Globus pallidus (tissue), 1 donor: ENCODE results near the gene TUBAL3.

Experiments used
- DNase-seq: peaks from one replicate; pipeline ENCODE4 v3.0.0-alpha.2; 2015; ENCODE audit warnings: low spot score

The TUBAL3 gene

DNA sequence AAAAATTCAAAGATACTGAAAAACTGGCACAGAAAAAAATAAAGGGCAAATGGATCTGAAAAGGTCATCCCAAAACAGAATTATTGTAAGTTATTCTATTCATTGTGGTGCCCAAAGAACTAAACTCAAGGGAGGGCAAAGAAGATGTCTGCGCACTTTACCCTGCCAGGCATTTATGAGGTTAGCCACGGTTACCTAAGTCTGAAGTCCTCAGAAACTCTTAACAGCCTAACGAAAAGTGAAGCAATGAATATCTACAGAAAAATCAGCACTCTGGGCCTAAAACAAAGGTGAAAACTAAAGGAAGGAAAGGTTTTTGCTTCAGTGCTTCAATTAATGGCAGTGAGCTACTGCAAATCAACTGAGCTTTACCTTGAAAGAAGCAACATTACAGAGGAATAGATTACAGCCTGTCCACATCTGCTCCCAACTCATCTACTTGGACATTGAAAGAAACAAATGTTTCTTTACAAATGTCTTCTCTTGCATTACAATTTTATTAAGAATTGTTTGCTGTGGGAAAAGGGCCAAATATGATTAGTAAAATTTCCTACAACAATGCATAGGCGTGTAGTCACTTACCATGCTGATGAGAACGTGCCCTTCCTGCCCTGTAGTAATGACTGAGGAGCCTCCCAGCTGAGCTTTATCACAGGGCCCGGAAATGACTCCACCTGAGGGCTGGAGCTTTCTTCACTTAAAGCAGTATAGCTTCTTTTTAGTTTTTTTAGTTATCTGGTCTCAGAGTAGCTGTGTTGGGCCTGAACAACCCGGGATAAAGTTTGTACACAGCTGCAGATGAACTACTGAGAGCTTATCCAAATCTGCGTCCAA, at the start of gene TUBAL3:
Gene TUBAL3 (minus strand): TSS at position 621 of the 834 bp plus-strand sequence. CDS start 36 bp downstream, at position 585.
- no peak for DNase-seq

DNA sequence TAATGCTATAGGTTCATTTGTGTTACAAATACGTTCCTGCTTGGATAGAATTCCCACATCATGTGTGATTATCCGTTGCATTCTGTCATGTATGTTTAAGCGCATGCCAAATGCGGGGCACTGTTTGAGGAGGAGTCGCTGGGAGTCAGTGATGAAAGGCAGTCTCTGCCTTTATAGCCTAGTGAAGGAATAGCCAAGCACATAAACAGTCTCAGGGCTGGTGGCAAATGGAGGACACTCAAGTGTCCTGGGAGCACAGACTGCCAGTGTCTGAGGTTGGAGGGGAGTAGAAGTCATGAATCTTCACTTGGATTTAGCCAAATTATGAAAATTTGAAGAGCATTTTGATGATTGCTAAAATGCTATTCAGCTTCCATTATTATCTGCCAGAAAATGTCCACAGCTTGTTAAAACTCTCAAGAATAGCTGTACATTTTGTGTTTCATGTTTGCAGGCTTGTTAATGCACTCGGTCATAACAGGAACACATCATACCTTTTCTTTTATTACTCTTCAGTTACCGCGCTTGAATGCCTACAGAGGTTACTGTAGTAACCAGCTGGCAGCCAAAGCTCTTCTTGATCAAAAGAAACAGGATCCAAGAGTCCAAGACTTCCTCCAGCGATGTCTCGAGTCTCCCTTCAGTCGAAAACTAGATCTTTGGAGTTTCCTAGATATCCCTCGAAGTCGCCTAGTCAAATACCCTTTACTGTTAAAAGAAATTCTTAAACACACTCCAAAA, 49.3 kb upstream of the TUBAL3 start:
- no peak for DNase-seq

DNA sequence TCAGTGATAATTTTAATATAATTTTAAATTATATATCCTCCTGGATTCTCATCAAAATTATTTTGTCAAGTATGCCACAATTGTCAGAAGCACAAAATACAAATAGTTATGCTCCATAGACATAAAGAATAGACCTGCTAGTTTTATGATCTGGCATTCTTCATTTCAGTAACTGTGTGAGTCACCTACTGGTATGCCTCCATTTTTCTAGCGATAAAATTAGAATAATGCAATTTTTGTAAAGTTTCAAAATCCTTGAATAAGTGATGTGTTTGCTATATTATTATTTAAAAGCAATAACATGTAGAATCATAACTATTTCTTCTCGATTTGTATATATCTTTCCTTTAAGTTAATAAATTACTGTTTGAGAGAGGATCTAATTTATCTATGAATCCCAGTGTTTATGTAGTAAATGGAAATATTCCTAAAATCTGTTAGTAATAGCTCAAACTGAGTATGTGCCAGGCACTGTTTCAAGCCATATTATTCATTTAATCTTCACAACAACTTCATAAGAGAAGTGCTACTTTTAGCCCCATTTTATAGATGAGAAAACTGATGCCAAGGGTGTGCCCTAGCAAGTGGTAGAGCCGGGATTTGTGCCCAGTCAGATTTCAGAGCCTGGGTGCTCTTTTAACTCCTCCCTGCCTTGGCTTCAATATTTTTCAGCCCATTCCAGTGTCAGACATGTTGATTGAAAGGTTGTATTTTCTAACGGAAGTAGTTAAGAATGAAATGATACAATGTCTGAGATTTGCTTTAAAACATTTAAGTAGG, 46.2 kb upstream of the TUBAL3 start:
- DNase-seq = no peak

DNA sequence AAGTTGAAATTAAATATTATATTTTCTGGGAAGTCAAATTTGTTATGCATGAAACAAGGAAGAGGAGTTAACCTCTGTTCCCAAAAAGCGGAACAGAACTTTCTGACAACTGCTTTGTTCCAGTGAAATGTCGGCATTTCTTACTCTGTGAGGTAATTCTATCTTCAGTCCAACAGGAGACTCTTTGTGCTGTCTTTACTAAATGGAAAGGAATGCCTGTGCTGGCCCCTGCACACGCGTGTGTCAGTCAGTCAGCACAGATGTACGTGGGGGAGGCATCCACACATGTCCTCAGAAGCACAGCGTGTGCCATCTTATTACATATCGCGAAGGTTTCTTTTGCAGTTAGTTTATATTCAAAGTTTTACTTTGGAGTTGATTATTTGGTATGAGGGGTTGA, 45.2 kb upstream of the TUBAL3 start:
- DNase-seq = no peak

DNA sequence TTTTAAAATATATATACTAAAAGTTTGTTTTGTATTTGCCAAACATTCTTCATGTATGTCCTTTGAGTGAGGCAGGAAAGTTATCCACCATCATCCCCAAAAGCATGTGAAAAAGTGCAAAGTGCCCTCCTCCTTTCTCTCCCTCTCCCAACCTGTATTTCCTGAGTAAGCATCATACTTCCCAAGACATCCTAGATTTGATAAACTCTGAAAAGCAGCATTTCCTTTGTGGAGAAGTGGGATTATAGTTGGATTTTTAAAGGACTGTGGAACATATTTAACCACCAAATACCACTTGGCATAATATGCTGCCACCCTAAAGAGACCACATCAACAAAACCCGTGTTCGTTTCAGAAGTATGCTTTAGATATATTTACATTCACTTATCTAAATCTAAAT, 44.6 kb upstream of the TUBAL3 start:
- no peak for DNase-seq

DNA sequence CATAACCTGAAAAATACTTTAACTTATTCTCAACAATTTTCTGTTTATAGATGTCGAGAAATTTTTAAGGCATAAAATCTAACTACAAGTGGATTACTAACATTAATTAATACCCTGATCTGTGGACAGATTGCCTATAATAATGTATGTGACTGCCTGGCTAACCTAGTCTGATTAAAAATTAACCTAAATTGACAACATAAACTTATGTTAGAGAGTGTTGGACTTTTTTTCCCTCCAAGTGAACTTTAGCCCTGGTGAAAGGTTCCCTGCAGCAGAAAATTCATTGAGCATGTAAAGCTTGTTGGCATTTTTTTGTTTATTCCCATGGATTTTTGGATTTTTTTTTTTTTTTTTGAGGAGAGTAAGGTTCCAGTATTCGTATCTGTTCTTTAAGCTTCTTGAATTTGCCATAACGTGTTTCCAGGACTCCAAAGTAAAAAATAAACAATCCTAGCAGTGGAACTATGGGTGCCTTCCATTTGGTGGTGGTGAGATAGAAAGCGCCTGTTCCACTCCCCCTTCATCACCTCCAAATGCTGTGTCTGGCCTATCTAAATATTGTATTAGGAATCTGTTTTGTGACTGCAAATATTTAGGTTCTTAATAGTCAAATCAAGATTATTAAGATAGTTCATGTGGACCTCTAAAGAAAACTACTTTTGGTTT, 43.8 kb upstream of the TUBAL3 start:
- no peak for DNase-seq

DNA sequence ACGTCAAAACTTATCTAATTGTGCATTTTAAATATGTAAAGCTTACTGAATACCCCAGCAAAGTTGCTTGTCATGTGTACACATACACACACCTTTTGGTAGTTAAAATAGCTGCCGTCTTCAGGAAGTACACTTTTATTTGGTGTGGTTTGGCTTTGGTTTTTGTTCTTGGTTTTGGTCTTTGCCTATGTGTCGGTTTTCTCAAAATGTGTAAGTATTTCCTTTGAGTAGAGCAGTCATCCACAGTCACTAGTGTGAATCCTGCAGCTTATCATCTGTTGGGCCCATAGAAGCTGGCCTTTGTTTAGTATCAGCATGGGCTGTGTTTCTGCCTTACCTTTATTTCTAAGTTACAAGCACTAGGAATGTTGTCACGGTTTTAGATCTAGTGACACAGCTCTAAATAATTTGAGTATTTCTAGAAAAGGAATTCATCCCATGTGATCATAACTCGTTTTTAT, 43.0 kb upstream of the TUBAL3 start:
- no peak for DNase-seq

DNA sequence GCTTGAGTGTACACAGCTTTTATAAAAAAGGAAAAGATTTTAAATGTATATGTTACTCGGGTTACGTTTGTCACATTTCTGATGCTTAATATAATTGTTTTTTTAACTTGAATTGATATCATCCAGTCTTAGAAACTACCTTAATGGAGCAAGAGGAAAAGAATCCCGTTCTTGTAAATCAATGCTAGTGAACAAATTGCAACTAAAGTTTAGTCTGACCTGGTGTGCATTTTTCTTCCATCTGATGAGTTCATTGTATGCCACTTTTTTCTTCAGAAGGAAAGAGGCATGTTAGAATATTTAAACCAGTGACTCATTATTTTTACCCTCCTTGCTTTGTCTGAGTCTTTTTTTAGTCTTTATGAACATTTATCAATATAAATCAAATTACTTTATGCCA, 42.4 kb upstream of the TUBAL3 start:
- DNase-seq = no peak

DNA sequence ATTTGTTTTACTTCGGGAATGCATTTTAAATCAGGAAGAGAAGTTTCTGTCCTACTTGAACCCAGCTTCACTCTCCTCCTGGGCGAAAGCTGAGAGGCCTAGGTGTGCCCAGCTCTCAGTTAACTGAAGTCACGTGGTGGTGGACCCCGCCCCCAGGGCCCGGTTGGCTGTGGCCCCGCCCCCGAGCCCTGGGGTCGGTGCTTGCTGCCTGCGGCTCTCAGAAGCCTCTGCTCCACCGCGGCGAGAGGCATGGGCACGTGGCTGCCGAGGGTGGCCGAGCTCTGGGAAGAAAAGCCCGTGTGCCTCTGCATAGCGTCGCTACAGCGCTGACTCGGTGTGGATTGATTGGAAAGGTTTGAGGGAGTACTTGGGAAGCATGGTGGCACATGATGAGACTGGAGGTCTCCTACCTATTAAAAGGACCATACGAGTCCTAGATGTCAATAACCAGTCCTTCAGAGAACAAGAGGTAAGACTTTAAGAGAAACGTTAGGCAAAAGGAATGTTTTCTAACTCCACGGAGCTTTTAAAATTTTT, 41.8 kb upstream of the TUBAL3 start:
- DNase-seq = peak; percentile 47

DNA sequence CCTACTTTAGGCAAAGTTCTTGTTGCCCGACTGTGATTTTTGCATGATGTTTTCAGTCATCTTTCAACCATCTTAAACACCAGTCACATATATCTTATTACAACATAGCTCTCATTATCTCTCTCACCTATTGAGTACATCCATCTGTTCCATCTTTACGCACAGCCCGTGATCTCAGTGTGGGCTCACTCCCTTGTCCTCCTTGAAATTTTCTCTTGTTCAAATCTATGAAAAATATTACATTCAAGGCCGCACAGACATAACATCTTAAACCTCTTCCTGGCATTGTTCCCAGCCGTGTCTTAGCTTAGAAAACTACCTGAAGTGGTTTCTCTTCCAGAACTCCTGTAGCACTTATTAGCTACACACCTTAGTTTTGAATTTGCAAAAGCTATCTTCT, 40.4 kb upstream of the TUBAL3 start:
- no peak for DNase-seq

DNA sequence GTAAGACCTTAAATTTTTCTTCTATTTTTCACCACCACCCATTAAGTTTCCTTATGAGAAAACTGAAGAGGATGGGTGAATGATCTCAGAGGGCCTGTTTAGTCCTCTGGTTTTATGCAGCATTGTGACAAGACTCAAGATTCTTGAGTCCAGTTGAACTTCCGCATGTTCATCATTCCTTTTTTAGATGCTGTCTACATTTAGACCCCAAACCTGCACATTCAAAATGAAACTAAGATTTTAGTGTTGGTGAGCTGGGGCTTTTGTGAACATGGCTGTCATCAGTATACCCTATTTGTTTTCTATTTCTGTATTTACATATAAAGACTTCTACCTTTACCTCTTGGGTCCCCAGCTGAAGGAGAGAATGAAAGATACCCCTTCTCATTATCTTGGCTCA, 38.8 kb upstream of the TUBAL3 start:
- DNase-seq = no peak

DNA sequence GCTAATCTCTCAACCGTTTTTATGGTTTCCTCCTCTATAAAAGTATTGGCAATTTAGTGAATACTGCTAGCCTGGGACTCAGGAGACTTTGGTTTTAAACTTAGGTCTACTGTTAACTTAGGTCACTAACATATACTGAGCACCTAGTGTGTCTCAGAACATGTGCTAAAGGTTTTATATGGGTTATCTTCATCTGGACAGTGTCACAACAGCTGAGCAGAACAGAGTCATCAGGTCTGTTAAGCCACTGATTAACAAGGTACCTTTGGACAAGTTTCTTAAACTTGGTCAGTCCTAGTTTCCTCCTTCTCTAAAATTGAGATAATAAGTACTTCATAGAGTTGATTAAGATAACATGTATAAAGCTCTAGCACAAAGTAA, 38.4 kb upstream of the TUBAL3 start:
- DNase-seq = no peak

DNA sequence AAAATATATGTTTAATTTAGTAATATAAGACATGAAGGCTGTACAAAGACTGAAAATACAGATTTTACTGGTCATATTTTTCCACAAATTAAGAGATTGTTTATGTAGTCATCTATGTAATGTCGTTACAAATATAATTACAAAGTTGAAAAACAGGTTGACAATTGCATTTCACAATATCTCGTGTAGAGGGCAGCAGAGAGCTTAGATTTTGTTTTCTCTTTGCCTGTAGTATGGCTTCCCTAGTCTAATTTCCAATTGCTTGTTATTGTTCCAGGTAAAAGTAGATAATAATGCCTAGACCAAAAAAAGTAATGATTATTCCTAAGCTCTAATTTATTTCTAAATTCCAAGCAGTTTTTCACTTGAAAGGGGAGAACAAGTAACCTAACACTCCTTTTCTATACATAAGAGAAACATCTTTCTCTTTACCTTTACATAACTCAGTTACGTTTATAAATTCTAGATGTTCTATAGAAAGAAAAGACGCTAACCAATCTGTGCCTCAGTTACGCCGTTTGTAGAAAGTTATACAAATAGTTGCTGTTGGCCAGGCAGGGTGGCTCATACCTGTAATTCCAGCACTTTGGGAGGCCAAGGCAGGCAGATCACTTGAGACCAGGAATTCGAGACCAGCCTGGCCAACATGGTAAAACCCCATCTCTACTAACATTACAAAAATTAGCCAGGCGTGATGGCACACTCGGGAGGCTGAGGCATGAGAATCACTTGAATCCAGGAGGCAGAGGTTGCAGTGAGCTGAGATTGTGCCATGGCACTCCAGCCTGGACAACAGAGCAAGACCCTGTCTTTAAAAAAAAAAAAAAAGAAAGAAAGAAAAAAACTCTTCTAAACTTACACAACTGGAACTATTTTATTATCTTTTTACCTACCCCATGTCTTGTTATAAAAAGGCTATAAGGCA, 37.7 kb upstream of the TUBAL3 start:
- DNase-seq = peak; percentile 61

DNA sequence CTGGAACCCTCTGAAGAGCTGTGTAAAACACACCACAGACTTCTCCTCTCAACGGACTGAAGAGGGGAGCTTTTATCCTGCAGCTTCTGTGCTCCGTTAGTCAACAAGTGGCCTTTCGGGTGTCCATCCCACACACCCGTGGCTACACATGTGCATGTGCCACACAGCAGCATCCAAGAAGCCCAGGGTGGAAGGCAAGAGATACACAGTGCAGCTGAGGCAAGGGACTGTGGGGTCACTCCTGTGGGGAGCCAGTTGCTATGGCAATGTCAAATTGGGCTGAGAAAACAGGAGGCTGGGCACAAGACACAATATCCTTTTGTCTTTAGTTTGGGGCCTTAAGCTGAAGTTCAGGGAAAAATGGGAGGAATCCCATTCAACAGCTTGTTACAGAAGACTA, 36.5 kb upstream of the TUBAL3 start:
- no peak for DNase-seq

DNA sequence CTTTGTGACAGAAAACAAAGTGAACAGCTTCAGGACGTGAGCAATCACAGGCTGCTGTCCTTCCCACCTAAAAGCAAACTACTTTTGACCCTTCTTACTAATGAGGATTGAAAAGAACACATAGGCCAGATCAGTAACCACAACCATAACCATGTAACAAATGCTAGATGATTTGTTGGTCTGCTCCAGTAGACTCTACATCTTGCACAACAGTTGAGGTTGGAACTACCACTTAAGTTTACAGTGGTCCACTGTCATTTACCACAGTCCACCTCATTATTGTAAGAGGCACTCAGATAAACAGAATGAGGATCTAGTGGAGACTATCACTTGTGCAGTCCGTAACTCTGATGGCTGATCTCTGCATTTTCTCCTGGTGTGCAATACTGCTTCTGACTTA, 35.6 kb upstream of the TUBAL3 start:
- DNase-seq = no peak

DNA sequence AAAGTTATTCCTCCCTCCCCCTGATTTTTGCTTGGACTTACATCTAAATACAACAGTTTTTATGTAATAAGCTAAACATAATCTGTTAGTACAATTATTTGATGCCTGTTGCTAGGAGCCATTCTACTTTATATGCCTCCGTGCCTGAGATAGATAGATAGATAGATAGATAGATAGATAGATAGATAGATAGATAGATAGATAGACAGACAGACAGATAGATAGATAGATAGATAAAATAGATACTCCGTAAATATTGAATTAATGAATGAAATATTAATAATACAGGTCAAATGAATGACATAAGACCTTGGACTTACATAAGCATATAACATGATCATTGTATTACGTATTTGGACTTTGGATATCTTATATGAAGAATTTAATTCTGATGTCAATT, 30.7 kb upstream of the TUBAL3 start:
- DNase-seq = no peak

DNA sequence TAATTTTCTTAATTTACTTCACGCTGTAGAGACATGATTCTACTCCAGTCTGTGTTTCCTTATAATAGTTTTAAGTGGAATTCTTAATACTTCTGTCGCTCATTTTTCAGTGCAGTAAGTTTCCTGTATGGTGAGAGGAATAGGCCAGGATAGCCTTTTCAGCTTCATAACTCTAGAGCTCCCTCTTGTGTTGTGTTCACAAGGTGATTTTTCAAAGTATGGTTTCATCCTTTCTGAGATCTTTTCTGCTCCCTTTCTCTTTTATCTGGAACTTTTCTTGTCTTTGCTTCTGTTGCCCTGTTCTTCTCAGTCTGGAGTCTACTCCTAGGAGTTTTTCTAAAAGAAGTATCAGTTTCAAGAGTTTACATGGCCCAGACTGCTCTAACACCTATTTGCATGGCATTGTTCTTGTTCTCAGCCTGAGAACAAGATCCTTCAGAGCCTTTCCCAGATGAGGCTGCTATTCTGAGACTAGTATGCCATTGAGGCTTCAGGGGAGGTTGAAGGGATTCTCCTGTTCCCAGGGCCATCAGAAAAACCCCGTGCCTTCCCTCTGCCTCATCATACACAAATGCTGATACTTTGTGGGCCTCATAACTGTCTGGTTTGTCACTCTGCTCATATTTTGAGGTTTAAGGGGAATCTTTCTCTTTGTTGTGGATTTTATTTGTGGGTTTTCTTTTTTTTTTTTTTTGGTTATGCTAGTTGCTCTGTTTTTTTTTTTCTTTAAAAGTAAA, 29.6 kb upstream of the TUBAL3 start:
- peak; percentile 38 for DNase-seq

DNA sequence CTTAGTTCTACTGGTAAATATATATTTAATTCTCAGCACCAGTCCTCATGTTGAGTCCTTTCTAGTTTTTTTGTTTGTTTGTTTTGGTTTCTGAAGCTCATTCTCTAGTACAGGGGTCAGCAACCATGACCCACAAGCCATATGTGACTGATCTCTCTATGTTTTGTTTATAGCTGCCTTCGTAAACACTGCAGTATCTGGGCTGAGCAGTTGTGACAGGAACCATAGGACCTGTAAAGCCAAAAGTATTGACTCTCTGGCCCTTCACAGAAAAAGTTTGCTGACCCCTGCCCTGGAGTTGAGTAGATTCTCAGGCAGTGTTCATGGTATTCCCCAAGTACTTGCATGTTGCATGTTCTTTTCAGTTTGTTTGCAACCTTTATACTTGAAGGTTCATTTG, 28.6 kb upstream of the TUBAL3 start:
- no peak for DNase-seq

DNA sequence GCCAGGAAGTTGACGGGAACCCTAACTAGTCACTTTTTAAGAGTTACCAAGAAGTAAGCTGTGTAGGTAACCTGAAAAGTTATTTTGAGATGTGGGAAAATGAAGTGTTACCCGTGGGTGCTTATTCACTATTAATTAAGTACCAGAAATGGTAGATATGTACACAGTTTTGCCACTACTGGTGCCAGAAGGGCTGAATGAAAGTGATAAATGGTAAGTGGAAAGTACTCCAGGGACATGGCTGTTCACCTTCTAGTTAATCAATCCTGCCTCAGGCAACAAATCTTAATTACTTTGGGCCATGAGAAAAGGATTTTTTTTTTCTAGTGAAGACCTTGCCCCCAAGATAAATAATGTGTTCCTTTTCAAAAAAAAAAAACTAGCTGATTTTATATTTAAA, 23.5 kb upstream of the TUBAL3 start:
- DNase-seq = no peak

DNA sequence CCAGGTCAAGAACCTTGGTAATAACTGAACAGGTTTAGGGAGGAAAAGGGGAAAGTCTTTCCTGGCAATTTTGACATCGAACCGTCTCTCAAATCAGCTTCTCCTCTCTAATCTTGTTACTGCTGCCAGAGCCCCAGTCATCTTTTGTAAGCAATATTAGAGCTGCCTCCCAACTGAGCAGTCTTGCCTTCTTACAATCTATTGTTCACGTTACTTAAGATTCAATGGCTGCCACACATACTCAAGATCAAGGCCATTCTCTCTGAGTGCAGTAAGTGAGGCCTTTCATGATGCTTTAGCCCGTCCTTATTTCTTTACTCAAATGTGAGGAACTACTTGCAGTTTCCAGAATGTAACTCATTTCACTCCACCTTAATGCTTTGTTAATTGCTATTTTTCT, 20.1 kb upstream of the TUBAL3 start:
- DNase-seq = no peak
